UCSD-AML1 (cell line): ENCODE data around the gene RNGTT.

ENCODE experiments used
- DNase-seq: peaks from one replicate; lab custom pipeline; 2025; ENCODE audit not compliant: unreplicated experiment; lab: John Stamatoyannopoulos, UW

Gene RNGTT

GRCh38 chr6:88566746-88567534 lies 396.5 kb downstream of the RNGTT start:
- DNase-seq = no peak

- no peak for DNase-seq
These were observed 397.6 kb downstream of the RNGTT start for GRCh38 chr6:88565836-88566235.

GRCh38 chr6:88565409-88565811 lies 398.0 kb downstream of the RNGTT start:
- no peak for DNase-seq

GRCh38 chr6:88563277-88563625 lies 400.2 kb downstream of the RNGTT start:
- DNase-seq = no peak

DNA sequence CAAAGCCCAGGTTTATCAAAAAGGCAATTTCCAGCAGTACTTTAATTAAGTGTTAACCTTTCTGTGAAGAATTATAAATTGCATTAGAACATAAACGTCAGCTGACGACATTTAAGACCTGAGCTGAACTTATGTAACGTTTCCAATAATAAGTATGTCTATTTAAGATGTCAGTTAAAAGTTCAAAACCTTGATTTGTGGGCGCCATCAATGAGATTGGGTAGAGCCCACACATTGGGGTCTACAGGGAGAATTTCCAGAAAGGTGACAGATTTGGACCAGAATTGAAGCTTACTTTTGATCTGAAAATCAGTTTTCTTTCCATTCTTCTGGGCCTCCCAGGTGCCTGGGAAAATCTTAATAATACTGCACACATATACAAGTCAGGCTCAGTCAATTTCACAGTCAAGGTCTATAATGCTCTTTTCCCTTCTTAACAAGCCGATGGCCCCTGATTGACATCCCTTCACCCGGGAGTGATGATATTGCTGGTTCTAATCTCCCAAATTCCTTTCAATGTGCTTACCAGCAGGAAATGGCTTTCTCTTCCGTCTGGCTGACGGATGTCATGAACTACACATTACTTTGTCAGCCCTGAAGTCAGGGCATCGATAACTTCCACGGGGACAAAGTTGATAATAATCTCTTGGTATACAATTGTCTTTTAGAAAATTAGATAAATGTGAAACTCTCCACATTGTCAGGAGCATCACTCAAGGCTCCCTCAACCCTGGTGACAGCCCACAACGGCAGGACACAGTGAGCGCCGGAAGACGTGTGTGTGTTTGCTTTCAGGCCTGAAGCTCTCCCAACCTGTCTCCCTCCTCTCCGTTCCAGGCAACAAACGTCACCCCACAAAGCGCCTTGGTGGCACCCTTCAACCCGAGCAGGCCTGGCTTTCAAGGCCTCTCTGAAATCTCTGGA lies 400.8 kb downstream of the RNGTT start:
- DNase-seq = no peak

DNA sequence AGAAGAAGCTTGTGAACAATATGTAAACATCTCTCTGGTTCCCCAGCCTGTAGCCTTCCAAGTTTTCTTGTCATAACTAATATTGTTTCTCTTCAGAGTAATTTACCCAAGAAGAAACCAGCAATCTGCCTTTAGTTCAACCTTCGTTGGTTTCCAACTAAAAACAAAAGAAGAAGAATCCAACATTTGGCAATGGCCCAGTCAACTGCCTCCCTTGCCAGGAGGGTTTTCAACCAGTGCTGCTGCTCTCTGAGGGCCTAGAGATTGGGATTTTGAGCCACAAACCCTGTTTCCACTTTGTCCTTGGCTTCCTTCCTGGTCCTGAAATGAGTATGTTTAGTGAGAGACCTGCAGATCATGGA lies 401.5 kb downstream of the RNGTT start:
- no peak for DNase-seq

DNA sequence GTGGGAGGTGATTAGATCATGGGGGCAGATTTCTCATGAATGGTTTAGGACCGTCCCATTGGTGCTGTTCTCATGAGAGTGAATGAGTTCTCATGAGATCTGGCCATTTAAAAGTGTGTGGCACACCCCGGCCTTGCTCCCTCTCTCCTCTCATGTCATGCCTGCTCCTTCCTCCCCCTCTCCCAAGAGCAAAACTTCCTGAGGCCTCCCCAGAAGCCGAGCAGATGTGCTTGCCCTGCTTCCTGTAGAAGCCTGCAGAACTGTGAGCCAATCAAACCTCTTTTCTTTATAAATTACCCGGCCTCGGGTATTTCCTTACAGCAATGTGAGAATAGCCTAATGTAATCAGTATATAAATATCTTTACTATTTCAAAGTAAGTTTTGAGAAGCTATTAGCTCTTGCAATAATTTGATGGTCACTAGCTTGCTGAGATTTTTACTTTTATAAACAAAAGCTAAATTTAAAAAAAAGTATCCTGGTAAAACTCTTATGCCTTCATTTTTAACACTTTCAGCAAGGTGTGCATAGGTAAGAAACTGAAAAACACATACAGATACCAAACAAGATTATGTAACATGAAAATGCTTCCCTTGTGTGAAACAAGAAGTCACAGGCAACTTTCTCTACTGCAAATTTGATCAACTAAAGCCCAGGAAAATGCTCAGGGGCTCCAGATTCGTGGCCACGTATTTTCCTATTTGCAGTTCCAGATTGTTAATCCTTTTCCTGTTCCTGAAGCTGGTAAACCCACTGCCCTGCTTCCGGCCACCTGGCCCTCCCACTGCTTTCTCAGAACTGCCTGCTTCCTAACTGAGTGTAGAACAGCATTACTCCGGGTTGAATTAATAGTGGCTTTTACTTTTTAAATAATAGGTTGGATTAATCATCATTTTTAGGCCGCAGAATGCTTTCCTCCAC lies 402.1 kb downstream of the RNGTT start:
- DNase-seq = peak; percentile 55
